NB4 (cell line): ENCODE results near the gene FEM1B.

ENCODE experiments used
- POLR2A ChIP-seq: IDR thresholded peaks from 2 replicates; pipeline ENCODE4 v1.6.1; 2011; ENCODE audit warnings: mild to moderate bottlenecking; ENCODE audit not compliant: insufficient read length; ENCODE audit errors: extremely low read depth
- TF ChIP-seq, protein P1 (sequence below): IDR thresholded peaks from one replicate; pipeline ENCODE4 v1.5.1; 2012; ENCODE audit warnings: low read depth, low read length
- TF ChIP-seq, protein P2 (sequence below): IDR thresholded peaks from 2 replicates; pipeline ENCODE4 v1.6.1; 2011; ENCODE audit warnings: low read depth, low read length

DNA sequence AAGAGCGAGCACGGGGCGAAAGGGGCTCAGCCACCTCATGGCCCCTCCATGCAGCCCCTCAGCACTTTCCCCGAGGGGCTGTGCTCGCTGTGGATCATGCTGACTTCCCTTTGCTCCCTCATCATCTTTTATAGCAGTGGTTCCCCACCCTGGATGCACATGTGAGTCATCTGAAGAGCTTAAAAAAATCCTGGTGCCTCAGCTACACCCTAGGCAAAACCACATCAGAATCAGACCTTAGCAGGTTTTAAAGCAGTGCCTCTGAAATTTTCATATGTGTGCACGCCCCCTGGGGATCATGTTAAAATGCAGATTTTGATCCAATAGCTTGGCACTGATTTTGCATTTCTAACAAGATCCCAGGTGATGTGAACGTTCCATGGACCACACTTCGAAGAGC lies 50.9 kb downstream of the FEM1B start:
- TF ChIP-seq, protein P1, sequence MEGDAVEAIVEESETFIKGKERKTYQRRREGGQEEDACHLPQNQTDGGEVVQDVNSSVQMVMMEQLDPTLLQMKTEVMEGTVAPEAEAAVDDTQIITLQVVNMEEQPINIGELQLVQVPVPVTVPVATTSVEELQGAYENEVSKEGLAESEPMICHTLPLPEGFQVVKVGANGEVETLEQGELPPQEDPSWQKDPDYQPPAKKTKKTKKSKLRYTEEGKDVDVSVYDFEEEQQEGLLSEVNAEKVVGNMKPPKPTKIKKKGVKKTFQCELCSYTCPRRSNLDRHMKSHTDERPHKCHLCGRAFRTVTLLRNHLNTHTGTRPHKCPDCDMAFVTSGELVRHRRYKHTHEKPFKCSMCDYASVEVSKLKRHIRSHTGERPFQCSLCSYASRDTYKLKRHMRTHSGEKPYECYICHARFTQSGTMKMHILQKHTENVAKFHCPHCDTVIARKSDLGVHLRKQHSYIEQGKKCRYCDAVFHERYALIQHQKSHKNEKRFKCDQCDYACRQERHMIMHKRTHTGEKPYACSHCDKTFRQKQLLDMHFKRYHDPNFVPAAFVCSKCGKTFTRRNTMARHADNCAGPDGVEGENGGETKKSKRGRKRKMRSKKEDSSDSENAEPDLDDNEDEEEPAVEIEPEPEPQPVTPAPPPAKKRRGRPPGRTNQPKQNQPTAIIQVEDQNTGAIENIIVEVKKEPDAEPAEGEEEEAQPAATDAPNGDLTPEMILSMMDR = no peak
- TF ChIP-seq POLR2A = no peak
- TF ChIP-seq, protein P2, sequence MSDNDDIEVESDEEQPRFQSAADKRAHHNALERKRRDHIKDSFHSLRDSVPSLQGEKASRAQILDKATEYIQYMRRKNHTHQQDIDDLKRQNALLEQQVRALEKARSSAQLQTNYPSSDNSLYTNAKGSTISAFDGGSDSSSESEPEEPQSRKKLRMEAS = no peak
